Measurements from ENCODE around the gene SLC25A17. TPM values are rescaled to one million over a fixed set of nuclear protein-coding genes. Genes with fewer than 3 reads are reported as not detected.
A peak's percentile ranks its signal among the peaks of the same experiment; 100 is the strongest.
"Not testable (repeated sequence)": the region's sequence is repeated elsewhere in the genome, so short reads cannot be mapped to it uniquely, and the experiment has no call there.

The SLC25A17 gene
- total RNA-seq, 1 experiment from 2014 or later, result 24.4 TPM

GRCh38 chr22:40819599-40820140 lies 524 bp upstream of the SLC25A17 start:
- peak; percentile 26 for DNase-seq (ENCODE audit: low read depth)

- no peak for DNase-seq (ENCODE audit: low read depth)
Observed at GRCh38 chr22:40818192-40818746, 877 bp downstream of the SLC25A17 start.

GRCh38 chr22:40817737-40818136 lies 1.4 kb downstream of the SLC25A17 start:
- no peak for DNase-seq (ENCODE audit: low read depth)

GRCh38 chr22:40813912-40814315 lies 5.2 kb downstream of the SLC25A17 start:
- no peak for DNase-seq (ENCODE audit: low read depth)

- no peak for DNase-seq (ENCODE audit: low read depth)
Observed at GRCh38 chr22:40808018-40808841, 10.9 kb downstream of the SLC25A17 start.

- DNase-seq (ENCODE audit: low read depth), result no peak
Observed at GRCh38 chr22:40806711-40807110, 12.4 kb downstream of the SLC25A17 start.

- DNase-seq (ENCODE audit: low read depth), result no peak
Observed at GRCh38 chr22:40805699-40806203, 13.4 kb downstream of the SLC25A17 start.

- no peak for DNase-seq (ENCODE audit: low read depth)
Observed at GRCh38 chr22:40805239-40805638, 13.9 kb downstream of the SLC25A17 start.

- no peak for DNase-seq (ENCODE audit: low read depth)
Observed at GRCh38 chr22:40803321-40803720, 15.8 kb downstream of the SLC25A17 start.

GRCh38 chr22:40799008-40799407 lies 20.1 kb downstream of the SLC25A17 start:
- DNase-seq (ENCODE audit: low read depth), result no peak

GRCh38 chr22:40797427-40797826 lies 21.7 kb downstream of the SLC25A17 start:
- DNase-seq (ENCODE audit: low read depth), result peak; percentile 13

GRCh38 chr22:40792451-40792850 lies 26.7 kb downstream of the SLC25A17 start:
- no peak for DNase-seq (ENCODE audit: low read depth)

GRCh38 chr22:40791241-40791640 lies 27.9 kb downstream of the SLC25A17 start:
- DNase-seq (ENCODE audit: low read depth), result peak; percentile 3

- DNase-seq (ENCODE audit: low read depth), result no peak
Observed at GRCh38 chr22:40789131-40789530, 30.0 kb downstream of the SLC25A17 start.

GRCh38 chr22:40782521-40782920 lies 36.6 kb downstream of the SLC25A17 start:
- no peak for DNase-seq (ENCODE audit: low read depth)

- not testable (repeated sequence) for DNase-seq (ENCODE audit: low read depth)
Observed at GRCh38 chr22:40781749-40782148, 37.4 kb downstream of the SLC25A17 start.

GRCh38 chr22:40769761-40770160 lies 49.4 kb downstream of the SLC25A17 start:
- no peak for DNase-seq (ENCODE audit: low read depth)

- no peak for DNase-seq (ENCODE audit: low read depth)
Observed at GRCh38 chr22:40768206-40768605, 50.9 kb downstream of the SLC25A17 start.

GRCh38 chr22:40766956-40767355 lies 52.2 kb downstream of the SLC25A17 start:
- no peak for DNase-seq (ENCODE audit: low read depth)

- DNase-seq (ENCODE audit: low read depth), result no peak
Observed at GRCh38 chr22:40764763-40765441, 54.2 kb downstream of the SLC25A17 start.

GRCh38 chr22:40759294-40759840 lies 59.8 kb downstream of the SLC25A17 start:
- DNase-seq (ENCODE audit: low read depth), result no peak

- DNase-seq (ENCODE audit: low read depth), result not testable (repeated sequence)
Observed at GRCh38 chr22:40758851-40759250, 60.3 kb downstream of the SLC25A17 start.
